ENCODE measurements around the gene SERPINB1.
"Not testable (repeated sequence)": the region's sequence is repeated elsewhere in the genome, so short reads cannot be mapped to it uniquely, and the experiment has no call there.

Gene SERPINB1

DNA sequence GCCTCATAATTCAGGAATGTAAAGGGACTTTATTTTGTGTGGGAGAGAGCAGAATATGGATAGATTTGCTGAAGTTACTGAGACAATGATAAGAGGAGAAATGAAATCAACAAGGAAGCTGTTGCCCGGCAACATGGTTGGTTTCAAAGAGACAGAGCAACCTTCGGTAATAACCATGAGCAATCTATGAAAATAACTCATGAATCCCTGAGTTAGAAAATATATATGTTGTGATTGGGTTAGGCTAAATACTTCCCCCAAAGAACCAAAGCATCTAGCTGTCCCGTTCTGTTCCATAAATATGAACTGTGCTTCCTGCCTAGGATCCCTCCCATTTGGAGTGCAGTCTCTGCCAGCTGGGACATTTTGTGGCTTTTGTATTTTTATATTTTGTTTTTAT lies 23.1 kb downstream of the SERPINB1 start:
- no peak for DNase-seq (ENCODE audit: low spot score)

GRCh38 chr6:2817903-2818443 lies 23.7 kb downstream of the SERPINB1 start:
- DNase-seq (ENCODE audit: low spot score): no peak

DNA sequence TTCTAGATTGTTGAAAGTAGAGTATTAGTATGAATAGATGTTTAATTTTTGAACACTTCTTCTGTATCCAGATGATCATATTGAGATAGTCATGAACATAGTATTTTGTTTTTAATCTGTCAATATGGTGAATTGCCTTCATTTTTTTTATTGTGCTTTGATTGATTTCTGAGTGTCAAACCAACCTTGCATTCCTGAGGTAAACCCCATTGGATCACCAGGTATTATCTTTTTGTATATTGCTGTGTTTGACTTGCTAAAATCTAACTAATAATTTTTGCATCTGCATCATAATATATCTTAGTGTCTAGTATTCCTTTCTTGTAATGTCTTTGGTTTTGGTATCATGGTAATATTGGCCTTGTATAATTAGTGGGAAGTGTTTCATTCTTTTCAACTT lies 25.5 kb downstream of the SERPINB1 start:
- no peak for DNase-seq (ENCODE audit: low spot score)

GRCh38 chr6:2812695-2813094 lies 29.0 kb downstream of the SERPINB1 start:
- DNase-seq (ENCODE audit: low spot score): no peak

DNA sequence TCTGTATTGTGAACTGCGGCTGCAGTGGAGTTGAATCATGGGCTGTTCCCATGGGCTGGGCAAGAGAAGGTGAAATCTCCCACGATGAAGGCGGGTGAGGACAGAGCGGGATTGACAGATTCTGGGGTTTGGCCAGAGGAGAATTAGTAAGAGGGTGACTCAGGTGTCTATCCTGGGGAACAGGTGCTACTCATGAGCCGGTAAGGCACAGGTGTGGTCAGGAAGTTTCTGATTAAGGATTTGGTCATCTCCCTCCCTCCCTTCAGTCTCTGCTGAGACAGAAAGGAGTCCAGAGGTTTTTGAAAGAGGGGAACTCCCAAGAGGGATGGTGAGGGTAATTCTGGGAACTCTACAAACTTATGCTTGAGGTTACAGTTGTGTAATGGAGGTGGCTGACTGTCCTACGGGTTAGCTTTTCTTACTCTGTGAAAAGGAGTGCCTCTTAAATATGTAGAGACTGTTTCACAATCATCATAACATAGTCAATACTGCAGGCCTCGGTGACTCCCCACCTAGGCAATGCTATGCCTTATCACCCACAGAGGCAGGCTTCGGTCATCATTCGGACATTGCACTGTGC lies 31.5 kb downstream of the SERPINB1 start:
- DNase-seq (ENCODE audit: low spot score): no peak

- no peak for DNase-seq (ENCODE audit: low spot score)
These were observed 32.6 kb downstream of the SERPINB1 start for GRCh38 chr6:2809015-2809414.

GRCh38 chr6:2807342-2808090 lies 34.1 kb downstream of the SERPINB1 start:
- DNase-seq (ENCODE audit: low spot score): no peak

DNA sequence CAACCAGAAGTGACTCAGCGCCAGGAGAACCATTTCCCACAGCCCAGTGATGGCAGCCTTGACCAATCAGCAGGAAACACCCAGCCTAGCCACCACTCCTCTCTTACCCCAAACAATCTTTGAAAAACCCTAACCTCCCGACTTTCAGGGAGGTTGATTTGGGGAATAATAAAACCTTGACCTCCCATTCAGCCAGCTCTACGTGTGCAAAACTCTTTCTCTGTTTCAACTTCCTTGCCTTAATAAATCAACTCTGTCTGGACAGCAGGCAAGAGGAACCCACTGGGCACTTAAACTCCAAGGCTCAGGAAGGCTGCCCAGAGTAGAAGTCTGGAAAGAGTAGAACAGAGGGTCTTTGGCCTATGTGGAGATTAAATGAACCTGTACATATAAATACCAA lies 35.0 kb downstream of the SERPINB1 start:
- no peak for DNase-seq (ENCODE audit: low spot score)

- DNase-seq (ENCODE audit: low spot score): no peak
These were observed 36.6 kb downstream of the SERPINB1 start for GRCh38 chr6:2805031-2805430.

DNA sequence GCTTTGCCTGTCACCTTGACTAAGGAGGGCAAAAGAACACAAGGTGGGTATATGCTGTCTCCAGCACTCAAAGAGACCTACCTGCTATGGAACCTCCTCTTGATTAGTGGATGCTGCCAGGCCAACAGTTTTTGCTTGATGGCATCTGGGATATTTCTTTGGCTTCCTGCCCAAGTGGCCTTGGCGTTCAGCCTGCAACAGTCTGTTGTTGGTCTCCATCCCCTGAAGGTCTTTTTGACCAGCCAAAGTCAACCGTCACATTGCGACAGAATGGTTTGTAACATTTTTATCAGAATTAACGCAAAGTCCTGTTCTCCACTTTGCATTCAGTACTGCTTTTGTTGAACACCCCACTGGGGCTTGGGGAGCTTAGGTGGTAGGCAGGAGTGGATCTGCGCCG lies 37.1 kb downstream of the SERPINB1 start:
- DNase-seq (ENCODE audit: low spot score): no peak

DNA sequence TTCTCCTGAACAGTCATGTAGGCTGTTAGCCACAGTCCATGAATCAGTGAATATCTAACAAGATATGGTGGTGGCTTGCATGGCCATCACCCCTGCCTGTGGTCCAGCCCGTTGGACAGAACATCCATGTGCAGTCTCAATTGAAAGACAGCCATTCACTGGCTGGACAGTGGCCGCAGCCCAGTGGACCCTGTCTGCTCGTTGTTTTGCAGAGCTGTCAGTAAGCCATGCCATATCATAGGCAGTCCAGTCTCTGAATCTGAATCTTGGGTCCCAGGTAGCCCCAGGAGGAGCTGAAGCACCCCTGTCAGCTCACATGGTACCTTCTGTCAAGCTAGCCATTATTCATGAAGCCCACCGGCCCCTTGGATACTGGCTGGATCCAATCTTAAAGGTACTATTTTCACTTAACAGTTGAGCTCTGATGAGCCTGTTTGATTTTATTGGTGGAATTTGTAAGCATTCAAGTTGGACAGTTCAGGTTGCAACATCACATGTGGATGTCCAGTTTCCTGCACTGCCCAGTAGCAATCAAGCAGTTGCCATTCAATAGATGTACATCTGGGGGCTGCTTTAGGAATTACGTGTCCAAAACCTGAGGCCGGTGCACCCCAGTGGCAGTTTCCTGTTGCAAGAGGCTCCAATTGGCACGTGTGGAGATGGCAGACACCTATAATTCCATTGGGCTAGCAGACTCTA lies 37.8 kb downstream of the SERPINB1 start:
- DNase-seq (ENCODE audit: low spot score): no peak

GRCh38 chr6:2802521-2803060 lies 39.1 kb downstream of the SERPINB1 start:
- DNase-seq (ENCODE audit: low spot score): no peak

DNA sequence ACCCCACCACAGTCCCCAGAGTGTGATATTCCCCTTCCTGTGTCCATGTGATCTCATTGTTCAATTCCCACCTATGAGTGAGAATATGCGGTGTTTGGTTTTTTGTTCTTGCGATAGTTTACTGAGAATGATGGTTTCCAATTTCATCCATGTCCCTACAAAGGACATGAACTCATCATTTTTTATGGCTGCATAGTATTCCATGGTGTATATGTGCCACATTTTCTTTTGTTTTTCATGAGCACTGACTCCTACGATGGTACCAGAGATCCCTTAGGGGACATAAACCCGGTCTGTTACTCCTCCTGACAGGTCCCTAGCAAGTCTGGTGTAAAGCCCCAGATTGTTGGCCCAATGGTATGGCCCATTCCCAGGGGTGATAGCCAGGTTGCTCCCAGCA lies 40.0 kb downstream of the SERPINB1 start:
- not testable (repeated sequence) for DNase-seq (ENCODE audit: low spot score)

- DNase-seq (ENCODE audit: low spot score): no peak
These were observed 40.9 kb downstream of the SERPINB1 start for GRCh38 chr6:2800552-2801316.

DNA sequence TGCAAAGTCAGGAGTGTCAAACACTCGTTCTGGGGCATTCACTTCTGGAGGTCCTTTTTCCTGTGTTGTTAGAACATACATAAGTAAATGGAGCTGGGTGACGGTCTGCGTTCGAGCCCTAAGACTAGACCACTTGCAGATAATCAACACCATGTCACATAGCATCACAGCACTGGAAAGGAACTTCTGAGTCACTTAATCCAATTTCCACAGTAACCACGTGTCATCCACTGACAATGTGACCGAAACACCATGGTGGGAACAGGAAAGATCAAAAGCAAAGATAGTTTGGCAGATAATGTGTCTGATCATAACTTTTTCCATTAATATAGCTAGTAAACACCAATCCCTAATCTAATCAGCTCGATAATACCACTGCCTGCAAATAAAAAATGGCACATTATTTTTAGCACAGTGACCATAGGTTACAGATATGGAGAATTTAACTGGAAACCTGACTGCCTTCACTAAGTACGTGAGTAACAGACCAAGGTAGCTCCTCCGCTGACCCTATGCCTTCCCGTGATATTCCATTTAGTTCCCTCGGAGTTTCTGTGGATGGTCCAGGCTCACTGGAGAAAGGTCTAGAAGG lies 41.6 kb downstream of the SERPINB1 start:
- no peak for DNase-seq (ENCODE audit: low spot score)

DNA sequence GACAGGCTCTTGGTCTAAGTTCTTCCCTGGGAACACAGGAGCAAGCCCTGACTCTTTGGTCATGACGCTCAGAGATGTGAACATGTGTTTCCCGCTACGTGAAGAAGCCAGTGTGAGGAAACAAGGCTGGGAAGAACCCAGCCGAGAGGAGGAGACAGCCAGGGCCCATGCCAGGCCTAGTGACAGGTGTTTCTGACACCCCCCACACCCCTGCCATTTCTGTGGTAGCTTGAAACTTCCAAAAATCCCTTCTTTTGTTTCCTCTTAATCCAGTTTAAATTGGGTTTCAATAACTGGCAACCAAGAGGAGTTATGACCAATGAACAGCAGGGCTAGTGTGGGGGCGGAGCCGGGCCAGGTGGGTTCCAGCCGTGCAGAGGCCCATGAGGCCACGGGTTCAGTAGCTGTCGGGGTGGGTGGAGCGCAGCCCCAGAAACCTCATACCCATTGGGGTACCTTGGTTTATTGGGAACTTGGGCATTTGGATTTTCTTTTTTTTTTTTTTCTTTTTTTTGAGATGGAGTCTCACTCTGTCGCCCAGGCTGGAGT lies 43.0 kb downstream of the SERPINB1 start:
- no peak for DNase-seq (ENCODE audit: low spot score)

- DNase-seq (ENCODE audit: low spot score): no peak
These were observed 44.1 kb downstream of the SERPINB1 start for GRCh38 chr6:2797564-2798031.

DNA sequence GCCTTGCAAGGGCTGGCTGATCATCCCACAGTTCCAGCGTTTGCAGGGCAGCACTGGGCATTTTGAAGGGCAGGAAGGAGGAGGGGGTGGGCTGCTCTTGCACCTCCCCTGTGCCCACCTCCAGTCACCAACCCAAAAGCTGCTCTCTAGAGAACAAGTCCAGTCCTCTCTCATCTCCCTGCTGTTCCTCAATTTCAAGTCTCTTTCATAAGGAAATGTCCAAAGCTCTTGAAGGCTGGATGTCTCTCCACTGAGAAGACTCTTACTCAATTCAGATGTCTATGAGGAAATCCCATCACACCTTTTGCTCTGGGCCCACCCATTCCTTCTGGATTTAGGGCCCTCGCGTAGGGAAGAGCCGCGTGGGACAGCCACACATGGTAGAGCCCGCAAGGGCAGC lies 44.8 kb downstream of the SERPINB1 start:
- no peak for DNase-seq (ENCODE audit: low spot score)

- no peak for DNase-seq (ENCODE audit: low spot score)
These were observed 45.7 kb downstream of the SERPINB1 start for GRCh38 chr6:2795956-2796355.

GRCh38 chr6:2795162-2795561 lies 46.5 kb downstream of the SERPINB1 start:
- DNase-seq (ENCODE audit: low spot score): no peak

DNA sequence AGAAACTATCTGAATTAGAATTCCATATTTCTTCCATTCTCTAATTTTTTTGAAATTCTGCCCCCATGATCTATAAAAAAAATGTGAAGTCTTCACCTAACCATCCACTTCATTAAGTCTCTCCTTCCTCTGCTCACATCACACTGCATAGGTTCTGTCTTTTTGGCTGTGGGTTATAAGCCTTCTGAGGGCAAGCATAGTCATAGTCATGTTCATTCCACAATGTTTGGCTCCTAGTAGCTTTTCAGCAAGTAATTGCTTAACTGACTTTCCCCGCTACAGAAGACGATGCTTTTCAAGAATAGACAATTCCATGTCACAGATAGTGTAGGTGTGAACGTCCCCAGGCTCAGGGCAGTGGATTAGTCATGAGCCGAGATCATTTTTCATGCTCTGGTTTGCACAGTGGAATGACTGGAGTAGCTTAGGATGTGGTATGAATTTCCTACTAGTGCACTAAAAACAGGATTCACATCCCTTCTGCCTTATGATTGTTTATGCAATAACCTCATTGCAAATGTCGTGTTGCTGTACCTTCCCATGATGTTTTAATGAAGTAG lies 47.4 kb downstream of the SERPINB1 start:
- no peak for DNase-seq (ENCODE audit: low spot score)
